ENCODE data around the gene SLC25A38.

DNA sequence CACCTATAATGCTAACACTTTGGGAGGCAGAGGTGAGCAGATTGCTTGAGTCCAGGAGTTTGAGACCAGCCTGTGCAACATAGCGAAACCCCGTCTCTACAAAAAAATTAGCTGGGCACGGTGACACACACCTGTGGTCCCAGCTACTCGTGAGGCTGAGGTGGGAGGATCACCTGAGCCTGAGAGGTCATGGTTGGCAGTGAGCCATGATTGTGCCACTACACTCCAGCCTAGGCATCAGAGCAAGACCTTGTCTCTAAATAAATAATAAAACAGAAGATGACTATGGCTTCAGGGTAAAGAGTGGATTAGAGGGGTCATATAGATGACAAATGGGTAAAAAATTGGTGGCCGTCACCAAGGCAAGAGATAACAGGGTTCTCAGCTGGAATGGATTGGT, 3.1 kb downstream of the SLC25A38 start:
- TF ChIP-seq CTCF (optimal IDR thresholded peaks at IDR 0.05 in 1 of 3, IDR thresholded peaks at IDR 0.05 in 1 of 3, conservative IDR thresholded peaks at IDR 0.05 in 1 of 3; ENCODE audit: extremely low read depth in 1 of 3, insufficient read depth in 2 of 3, low read length in 3 of 3) (no peak), EZH2 (IDR thresholded peaks at IDR 0.05; ENCODE audit: low read length) (no peak)
